HEK293 (cell line): ENCODE data around the gene DGKG.

Experiments used
- CTCF ChIA-PET: fragments of 350-600 bp; formaldehyde crosslinking; extraction: SDS; loops from one replicate; lab custom pipeline; 2021; ENCODE audit warnings: antibody characterized with exemption; lab: Yijun Ruan, JAX
- POLR2A ChIA-PET: fragments of 300-600 bp; formaldehyde crosslinking; extraction: SDS; loops from one replicate; lab custom pipeline; 2020; ENCODE audit warnings: antibody characterized with exemption, inconsistent platforms; lab: Yijun Ruan, JAX
- H3K27ac ChIP-seq: fragments of 200-500 bp; sonication (Bioruptor generic); 2 replicates; pipeline ENCODE4 v1.5.1; 2014; ENCODE audit warnings: low read depth, low read length, control low read depth, inconsistent platforms; ENCODE audit errors: extremely low read depth
- H3K36me3 ChIP-seq, 2 experiments: fragments of 200-500 bp in 1 of 2; sonication (Bioruptor generic) in 1 of 2; 1 replicate in 1 of 2; 2 replicates in 1 of 2; pipeline ENCODE4 v1.5.1; 2014 to 2017; ENCODE audit warnings: inconsistent platforms in 2 of 2, low read length in 2 of 2; ENCODE audit not compliant: control insufficient read depth in 2 of 2, insufficient read depth in 1 of 2
- H3K4me1 ChIP-seq: fragments of 200-500 bp; sonication (Bioruptor generic); 2 replicates; pipeline ENCODE4 v1.5.1; 2014; ENCODE audit warnings: mild to moderate bottlenecking, low read length, inconsistent platforms; ENCODE audit not compliant: control insufficient read depth, insufficient read depth
- H3K4me3 ChIP-seq: 2 replicates; pipeline ENCODE4 v1.5.1; 2011; ENCODE audit warnings: low read depth, mild to moderate bottlenecking, control low read depth, low read length, moderate library complexity
- H3K9me3 ChIP-seq: fragments of 200-500 bp; sonication (Bioruptor generic); 2 replicates; pipeline ENCODE4 v1.5.1; 2014; ENCODE audit warnings: low read depth, low read length, inconsistent platforms; ENCODE audit not compliant: control insufficient read depth, insufficient read depth
- BCL11B ChIP-seq: fragments of 450-650 bp; formaldehyde crosslinking; IDR thresholded peaks from 2 replicates; pipeline ENCODE4 v1.5.1; 2016; ENCODE audit warnings: low read depth, missing biosample characterization, missing genetic modification characterization
- CTCF ChIP-seq: fragments of 450-650 bp; formaldehyde crosslinking; IDR thresholded peaks from 2 replicates; pipeline ENCODE4 v1.5.1; 2016; ENCODE audit warnings: missing biosample characterization, missing genetic modification characterization
- HIC1 ChIP-seq: fragments of 450-650 bp; formaldehyde crosslinking; IDR thresholded peaks from 2 replicates; pipeline ENCODE4 v1.5.1; 2016; ENCODE audit warnings: missing biosample characterization, missing genetic modification characterization
- KLF9 ChIP-seq: fragments of 450-650 bp; formaldehyde crosslinking; IDR thresholded peaks from 2 replicates; pipeline ENCODE4 v1.5.1; 2016; ENCODE audit warnings: missing biosample characterization, missing genetic modification characterization, low read depth
- OVOL3 ChIP-seq: fragments of 450-650 bp; formaldehyde crosslinking; IDR thresholded peaks from 2 replicates; pipeline ENCODE4 v1.5.1; 2016; ENCODE audit warnings: missing biosample characterization, missing genetic modification characterization
- PRDM1 ChIP-seq: fragments of 450-650 bp; formaldehyde crosslinking; IDR thresholded peaks from 2 replicates; pipeline ENCODE4; 2016; ENCODE audit warnings: missing biosample characterization, missing genetic modification characterization
- SP3 ChIP-seq: fragments of 450-650 bp; formaldehyde crosslinking; IDR thresholded peaks from 2 replicates; pipeline ENCODE4 v1.5.1; 2016; ENCODE audit warnings: missing biosample characterization, missing genetic modification characterization
- TSHZ1 ChIP-seq: fragments of 450-650 bp; formaldehyde crosslinking; IDR thresholded peaks from 2 replicates; pipeline ENCODE4 v1.5.1; 2016; ENCODE audit warnings: missing biosample characterization, missing genetic modification characterization, borderline replicate concordance
- YY2 ChIP-seq: fragments of 450-650 bp; formaldehyde crosslinking; IDR thresholded peaks from 2 replicates; pipeline ENCODE4 v1.5.1; 2016; ENCODE audit warnings: missing biosample characterization, missing genetic modification characterization
- ZNF157 ChIP-seq: fragments of 450-650 bp; formaldehyde crosslinking; IDR thresholded peaks from 2 replicates; pipeline ENCODE4 v1.5.1; 2016; ENCODE audit warnings: missing biosample characterization, missing genetic modification characterization
- ZNF248 ChIP-seq: fragments of 450-650 bp; formaldehyde crosslinking; IDR thresholded peaks from 2 replicates; pipeline ENCODE4 v1.5.1; 2017; ENCODE audit warnings: missing biosample characterization, missing genetic modification characterization
- ZNF366 ChIP-seq: fragments of 450-650 bp; formaldehyde crosslinking; conservative IDR thresholded peaks from 2 replicates; pipeline ENCODE4 v1.5.1; 2016; ENCODE audit warnings: missing biosample characterization, missing genetic modification characterization
- ZNF426 ChIP-seq: fragments of 450-650 bp; formaldehyde crosslinking; IDR thresholded peaks from 2 replicates; pipeline ENCODE4 v1.5.1; 2017; ENCODE audit warnings: missing biosample characterization, missing genetic modification characterization, mild to moderate bottlenecking, inconsistent platforms, moderate library complexity
- ZNF449 ChIP-seq: fragments of 450-650 bp; formaldehyde crosslinking; IDR thresholded peaks from 2 replicates; pipeline ENCODE4 v1.5.1; 2017; ENCODE audit warnings: missing biosample characterization, mild to moderate bottlenecking, missing genetic modification characterization, moderate library complexity
- ZNF501 ChIP-seq: fragments of 450-650 bp; formaldehyde crosslinking; IDR thresholded peaks from 2 replicates; pipeline ENCODE4 v1.5.1; 2016; ENCODE audit warnings: missing biosample characterization, missing genetic modification characterization
- ZNF513 ChIP-seq: fragments of 450-650 bp; IDR thresholded peaks from 2 replicates; pipeline ENCODE4 v1.5.1; 2018; ENCODE audit warnings: missing biosample characterization, missing genetic modification characterization
- ZNF529 ChIP-seq: fragments of 450-650 bp; formaldehyde crosslinking; IDR thresholded peaks from 2 replicates; pipeline ENCODE4 v1.5.1; 2017; ENCODE audit warnings: missing genetic modification characterization, missing biosample characterization; ENCODE audit not compliant: insufficient replicate concordance
- ZNF654 ChIP-seq: fragments of 450-650 bp; formaldehyde crosslinking; IDR thresholded peaks from 2 replicates; pipeline ENCODE4 v1.5.1; 2016; ENCODE audit warnings: low read depth, missing biosample characterization, missing genetic modification characterization
- ZNF660 ChIP-seq: fragments of 450-650 bp; IDR thresholded peaks from 2 replicates; pipeline ENCODE4 v1.5.1; 2018; ENCODE audit warnings: missing biosample characterization, mild to moderate bottlenecking, missing genetic modification characterization
- ZSCAN30 ChIP-seq: fragments of 450-650 bp; IDR thresholded peaks from 2 replicates; pipeline ENCODE4 v1.5.1; 2018; ENCODE audit warnings: missing biosample characterization, mild to moderate bottlenecking, missing genetic modification characterization, moderate library complexity
- ZXDB ChIP-seq: fragments of 450-650 bp; formaldehyde crosslinking; IDR thresholded peaks from 2 replicates; pipeline ENCODE4 v1.5.1; 2016; ENCODE audit warnings: missing biosample characterization, missing genetic modification characterization

Gene DGKG

GRCh38 chr3:186259612-186260383, 102.2 kb downstream of the DGKG start:
- Histone ChIP-seq H3K4me3 (no peak overlapping the region), H3K9me3 (no peaks in the 10 kb centered on the region), H3K4me1 (no peaks in the 10 kb centered on the region), H3K36me3 (no peaks in the 10 kb centered on the region), H3K27ac (no peak overlapping the region)
- ChIA-PET POLR2A (interaction anchor here (0.5 to 0.9 kb wide), 2 partner anchors 151 to 329 kb away, joined by 3 read pairs; partner anchors contain the start of gene ETV5), CTCF (interaction anchor here (0.5 to 5.7 kb wide), 30 partner anchors 10 to 603 kb away, joined by 3 to 81 read pairs (median 4); no protein-coding TSS in a partner anchor)
- TF ChIP-seq ZNF501 (0 out of 2 replicates have a peak, but pooled peaks have one; percentile 38), ZNF248 (tag by site-specific recombination) (no peak), SP3 (tag by site-specific recombination) (peak; percentile 24; the same call in 1 of the 2 replicates), CTCF (tag by site-specific recombination) (peak; percentile 58; the same call in 1 of the 2 replicates), ZSCAN30 (tag by site-specific recombination) (peak; percentile 78; the same call in 1 of the 2 replicates), PRDM1 (tag by site-specific recombination) (peak; percentile 47; the same call in 1 of the 2 replicates), ZNF660 (tag by site-specific recombination) (peak; percentile 64), ZNF449 (tag by site-specific recombination) (0 out of 2 replicates have a peak, but pooled peaks have one; percentile 29), ZNF529 (tag by site-specific recombination) (no peak), ZNF513 (no peak), ZNF654 (peak; percentile 77), ZNF426 (0 out of 2 replicates have a peak, but pooled peaks have one; percentile 5), KLF9 (tag by site-specific recombination) (peak; percentile 60)

GRCh38 chr3:186258968-186259367, 103.1 kb downstream of the DGKG start:
- no peak for TF ChIP-seq BCL11B (tag by site-specific recombination)
- TF ChIP-seq ZNF157, result no peak
- TF ChIP-seq ZXDB (tag by site-specific recombination), result no peak
- no peak for TF ChIP-seq TSHZ1 (tag by site-specific recombination)
- TF ChIP-seq ZNF366 (tag by site-specific recombination), result no peak
- no peak for TF ChIP-seq KLF9 (tag by site-specific recombination)
- TF ChIP-seq YY2, result no peak
- no peak for TF ChIP-seq HIC1 (tag by site-specific recombination)
- TF ChIP-seq OVOL3 (tag by site-specific recombination), result no peak
- H3K9me3 ChIP-seq, result no peaks in the 10 kb centered on the region
- H3K36me3 ChIP-seq, result no peaks in the 10 kb centered on the region
- no peaks in the 10 kb centered on the region for H3K4me1 ChIP-seq
- no peak overlapping the region for H3K27ac ChIP-seq
- no peak overlapping the region for H3K4me3 ChIP-seq
- POLR2A ChIA-PET, result interaction anchor here (0.9 kb wide), 1 partner anchor 150 kb away, joined by 3 read pairs; the partner anchor contains the start of gene ETV5
- CTCF ChIA-PET, result interaction anchor here (0.6 to 5.7 kb wide), 16 partner anchors 10 to 538 kb away, joined by 3 to 81 read pairs (median 5); no protein-coding TSS in a partner anchor
